IPS-18c (cell line): Measurements from ENCODE around the gene NT5C2.
"Not testable (repeated sequence)": the region's sequence is repeated elsewhere in the genome, so short reads cannot be mapped to it uniquely, and the experiment has no call there.

Experiments
- H3K4me3 ChIP-seq: 2 replicates; pipeline ENCODE4 v1.7.0; 2013; ENCODE audit warnings: low read depth, mild to moderate bottlenecking, low read length, moderate library complexity; ENCODE audit not compliant: insufficient read depth
- H3K9me3 ChIP-seq: one replicate; pipeline ENCODE4 v1.6.1; 2013; ENCODE audit warnings: mild to moderate bottlenecking, low read length, moderate library complexity; ENCODE audit not compliant: control insufficient read depth, insufficient read depth

The NT5C2 gene

GRCh38 chr10:103180491-103180890, 12.6 kb downstream of the NT5C2 start:
- no peak overlapping the region for H3K4me3 ChIP-seq
- no peaks in the 10 kb centered on the region for H3K9me3 ChIP-seq

GRCh38 chr10:103177123-103177522, 15.9 kb downstream of the NT5C2 start:
- no peak overlapping the region for H3K4me3 ChIP-seq
- H3K9me3 ChIP-seq, result no peaks in the 10 kb centered on the region

GRCh38 chr10:103175580-103176285, 17.3 kb downstream of the NT5C2 start:
- Histone ChIP-seq H3K4me3 (no peak overlapping the region), H3K9me3 (no peaks in the 10 kb centered on the region)

- not testable (repeated sequence) for H3K4me3 ChIP-seq, H3K9me3 ChIP-seq
These were observed 18.7 kb downstream of the NT5C2 start for GRCh38 chr10:103174324-103174723.

GRCh38 chr10:103171278-103171677, 21.8 kb downstream of the NT5C2 start:
- Histone ChIP-seq H3K4me3 (no peak overlapping the region), H3K9me3 (no peaks in the 10 kb centered on the region)

GRCh38 chr10:103168438-103168837, 24.6 kb downstream of the NT5C2 start:
- Histone ChIP-seq H3K4me3 (no peak overlapping the region), H3K9me3 (no peaks in the 10 kb centered on the region)

- H3K9me3 ChIP-seq, H3K4me3 ChIP-seq: not testable (repeated sequence)
These were observed 25.5 kb downstream of the NT5C2 start for GRCh38 chr10:103167554-103167953.

GRCh38 chr10:103166523-103166922, 26.5 kb downstream of the NT5C2 start:
- H3K4me3 ChIP-seq, result no peak overlapping the region
- no peaks in the 10 kb centered on the region for H3K9me3 ChIP-seq

GRCh38 chr10:103163766-103164403, 29.2 kb downstream of the NT5C2 start:
- not testable (repeated sequence) for H3K9me3 ChIP-seq, H3K4me3 ChIP-seq

- no peaks in the 10 kb centered on the region for H3K9me3 ChIP-seq
- H3K4me3 ChIP-seq, result no peak overlapping the region
These were observed 35.8 kb downstream of the NT5C2 start for GRCh38 chr10:103157246-103157645.

- H3K9me3 ChIP-seq, result no peaks in the 10 kb centered on the region
- H3K4me3 ChIP-seq, result no peak overlapping the region
These were observed 37.5 kb downstream of the NT5C2 start for GRCh38 chr10:103155471-103156085.

- Histone ChIP-seq H3K4me3 (no peak overlapping the region), H3K9me3 (no peaks in the 10 kb centered on the region)
These were observed 38.4 kb downstream of the NT5C2 start for GRCh38 chr10:103154521-103155299.

- no peak overlapping the region for H3K4me3 ChIP-seq
- no peaks in the 10 kb centered on the region for H3K9me3 ChIP-seq
These were observed 39.5 kb downstream of the NT5C2 start for GRCh38 chr10:103153302-103154197.

- no peak overlapping the region for H3K4me3 ChIP-seq
- H3K9me3 ChIP-seq, result no peaks in the 10 kb centered on the region
These were observed 43.0 kb downstream of the NT5C2 start for GRCh38 chr10:103149991-103150622.

- H3K9me3 ChIP-seq, result no peaks in the 10 kb centered on the region
- no peak overlapping the region for H3K4me3 ChIP-seq
These were observed 45.4 kb downstream of the NT5C2 start for GRCh38 chr10:103147645-103148044.

GRCh38 chr10:103145860-103146466, 47.1 kb downstream of the NT5C2 start:
- no peak overlapping the region for H3K4me3 ChIP-seq
- H3K9me3 ChIP-seq, result no peaks in the 10 kb centered on the region
